Smooth muscle cell (in vitro differentiated cells): ENCODE measurements around the gene PPP2R1B. TPM values are rescaled to one million over a fixed set of nuclear protein-coding genes. Genes with fewer than 3 reads are reported as not detected.

Source experiments
- DNase-seq: peaks from one replicate; lab custom pipeline; 2025; ENCODE audit not compliant: unreplicated experiment; lab: John Stamatoyannopoulos, UW
- H2AFZ ChIP-seq: fragments of 200-600 bp; sonication (generic); 2 replicates; pipeline ENCODE4 v1.6.0; 2016; ENCODE audit warnings: antibody characterized with exemption, low read depth, mild to moderate bottlenecking
- H3F3A ChIP-seq: fragments of 200-600 bp; sonication (generic); 2 replicates; pipeline ENCODE4 v1.6.0; 2017; ENCODE audit warnings: antibody characterized with exemption, low read depth
- H3K27ac ChIP-seq: fragments of 200-600 bp; sonication (generic); 2 replicates; pipeline ENCODE4 v1.5.1; 2016; ENCODE audit warnings: low read depth, mild to moderate bottlenecking
- H3K27me3 ChIP-seq: fragments of 200-600 bp; sonication (generic); 2 replicates; pipeline ENCODE4 v1.6.1; 2016; ENCODE audit warnings: low read depth, mild to moderate bottlenecking
- H3K36me3 ChIP-seq: fragments of 200-600 bp; sonication (generic); 2 replicates; pipeline ENCODE4 v1.5.1; 2016; ENCODE audit warnings: low read depth
- H3K4me1 ChIP-seq: fragments of 200-600 bp; sonication (generic); 2 replicates; pipeline ENCODE4 v1.5.1; 2016; ENCODE audit warnings: low read depth
- H3K4me2 ChIP-seq: fragments of 200-600 bp; sonication (generic); 2 replicates; pipeline ENCODE4 v1.6.0; 2016; ENCODE audit warnings: mild to moderate bottlenecking
- H3K4me3 ChIP-seq: fragments of 200-600 bp; sonication (generic); 2 replicates; pipeline ENCODE4 v1.5.1; 2016; ENCODE audit warnings: mild to moderate bottlenecking
- H3K79me2 ChIP-seq: fragments of 200-600 bp; sonication (generic); 2 replicates; pipeline ENCODE4 v1.6.0; 2016; ENCODE audit warnings: low read depth, mild to moderate bottlenecking
- H3K9ac ChIP-seq: fragments of 200-600 bp; sonication (generic); 2 replicates; pipeline ENCODE4 v1.6.0; 2016; ENCODE audit warnings: low read depth
- H3K9me3 ChIP-seq: fragments of 200-600 bp; sonication (generic); replicated peaks from 2 replicates; pipeline ENCODE4 v1.5.1; 2016; ENCODE audit warnings: low read depth
- H4K20me1 ChIP-seq: fragments of 200-600 bp; sonication (generic); 2 replicates; pipeline ENCODE4 v1.6.0; 2016; ENCODE audit warnings: low read depth
- CTCF ChIP-seq: fragments of 200-600 bp; sonication (generic); IDR thresholded peaks from 2 replicates; pipeline ENCODE4 v1.5.1; 2017; ENCODE audit warnings: borderline replicate concordance, mild to moderate bottlenecking, antibody characterized with exemption; ENCODE audit not compliant: insufficient read depth, poor library complexity, severe bottlenecking
- WGBS: methylation state at CpG from one replicate; pipeline ENCODE4 v1.1.7; 2016; ENCODE audit warnings: low lambda C conversion rate; 5-methylcytosine and 5-hydroxymethylcytosine counted together
- polyA plus RNA-seq: library from polyadenylated mRNA; unstranded; fragments of >200 nt; fragmentation: Nextera tagmentation; extraction: Ambion mirVana; gene quantifications from 2 replicates; pipeline ENCODE4 v1.2.1, GENCODE V29; 2016
- total RNA-seq: library from RNA; depleted of rRNA; stranded (reverse); fragments of >200 nt; gene quantifications from 2 replicates; pipeline ENCODE4 v1.2.3, GENCODE V29; 2014

The PPP2R1B gene
- total and polyA plus RNA-seq, 2 experiments from 2014 or later: 13.1 to 29.5 TPM

DNA sequence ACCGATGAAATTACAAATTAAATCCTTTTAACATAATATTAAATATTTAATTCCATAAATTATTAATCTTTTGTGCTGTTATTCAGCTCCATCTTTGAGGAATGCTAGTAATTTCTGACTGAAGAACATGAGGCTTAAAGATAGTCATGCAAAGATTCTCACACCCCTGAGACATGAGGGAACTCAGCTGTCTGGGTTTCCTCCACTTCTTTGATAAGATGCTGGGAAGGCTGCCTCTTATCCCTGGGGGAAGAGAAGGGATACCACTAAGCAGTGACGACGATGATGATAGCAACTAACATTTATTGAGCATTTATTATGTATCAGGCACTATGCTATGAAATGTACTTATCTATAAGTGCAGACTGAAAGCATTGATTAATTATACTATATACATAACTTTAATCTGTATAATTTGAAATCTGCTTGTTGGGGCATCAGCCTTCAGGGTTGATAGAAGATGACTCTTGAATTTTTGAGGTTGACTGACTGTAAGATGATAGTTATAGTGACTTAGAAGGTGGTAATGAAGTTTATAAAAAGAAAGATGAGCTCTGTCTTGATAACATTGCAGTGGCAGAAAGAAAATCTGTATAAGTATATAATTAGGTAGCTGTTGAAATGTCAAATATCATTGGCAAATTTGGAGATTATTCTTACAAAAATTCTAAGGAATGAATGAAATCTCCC is 85.6 kb downstream of the PPP2R1B start:
- Histone ChIP-seq H3K9ac (no peak overlapping the region), H2AFZ (no peak overlapping the region), H3K4me3 (no peak overlapping the region), H3K27ac (no peak overlapping the region), H3K36me3 (no peaks in the 10 kb centered on the region), H3K79me2 (peaks cover 10% of the 10 kb centered on the region), H3K4me1 (peaks cover 3% of the 10 kb centered on the region), H3F3A (no peaks in the 10 kb centered on the region), H3K9me3 (no peaks in the 10 kb centered on the region), H3K27me3 (no peaks in the 10 kb centered on the region), H4K20me1 (peaks cover 19% of the 10 kb centered on the region), H3K4me2 (no peak overlapping the region)
- no peak for DNase-seq
- TF ChIP-seq CTCF: no peak
- WGBS: 68% methylated on average over 3 of the region's 3 CpGs

Other genes starting within 250 kb of the PPP2R1B start
- 61.0 and 67.4 TPM in 2 replicates for gene LAYN, start 225.7 kb downstream of the PPP2R1B start, total RNA-seq
- 52.6 and 64.5 TPM in 2 replicates for gene LAYN, start 225.7 kb downstream of the PPP2R1B start, polyA plus RNA-seq
- gene SIK2, start 163.9 kb downstream of the PPP2R1B start, total RNA-seq: 12.5 and 14.1 TPM in 2 replicates
- 1.9 and 2.4 TPM in 2 replicates for gene SIK2, start 163.9 kb downstream of the PPP2R1B start, polyA plus RNA-seq
- 97.2 and 116 TPM in 2 replicates for gene ALG9, start 105.2 kb upstream of the PPP2R1B start, total RNA-seq
- 70.5 and 73.2 TPM in 2 replicates for gene ALG9, start 105.2 kb upstream of the PPP2R1B start, polyA plus RNA-seq
- gene FDXACB1, start 112.8 kb upstream of the PPP2R1B start, total RNA-seq: 2.1 and 2.3 TPM in 2 replicates
- 1.3 and 2.1 TPM in 2 replicates for gene FDXACB1, start 112.8 kb upstream of the PPP2R1B start, polyA plus RNA-seq
- gene CFAP68, start 113.2 kb upstream of the PPP2R1B start, total RNA-seq: 2.7 and 10.5 TPM in 2 replicates
- 17.6 and 19.2 TPM in 2 replicates for gene CFAP68, start 113.2 kb upstream of the PPP2R1B start, polyA plus RNA-seq
- 26.6 and 47.4 TPM in 2 replicates for gene CRYAB, start 145.4 kb upstream of the PPP2R1B start, total RNA-seq
- 97.4 and 125 TPM in 2 replicates for gene CRYAB, start 145.4 kb upstream of the PPP2R1B start, polyA plus RNA-seq
- not detected in 2 replicates for gene HSPB2, start 146.3 kb upstream of the PPP2R1B start, total RNA-seq
- 0.18 and 0.87 TPM in 2 replicates for gene HSPB2, start 146.3 kb upstream of the PPP2R1B start, polyA plus RNA-seq
- gene C11orf52, start 152.5 kb upstream of the PPP2R1B start, total RNA-seq: 0.90 and 3.0 TPM in 2 replicates
- gene C11orf52, start 152.5 kb upstream of the PPP2R1B start, polyA plus RNA-seq: 0.64 and 1.2 TPM in 2 replicates
- 19.7 and 24.8 TPM in 2 replicates for gene DIXDC1, start 171.0 kb upstream of the PPP2R1B start, total RNA-seq
- 11.9 and 12.4 TPM in 2 replicates for gene DIXDC1, start 171.0 kb upstream of the PPP2R1B start, polyA plus RNA-seq